Mucosa of descending colon (tissue), 3 donors: ENCODE measurements around the gene KCNIP1. TPM values are rescaled to one million over a fixed set of nuclear protein-coding genes. Genes with fewer than 3 reads are reported as not detected.

Source experiments
- ATAC-seq: fragments of 200-7000 bp; cut with Tn5 transposase; one replicate; pipeline ENCODE4 v1.9.1; 2020; ENCODE audit warnings: mild to moderate bottlenecking, moderate library complexity
- DNase-seq, 3 donors: peaks; one replicate each; pipeline ENCODE4 v3.0.0-alpha.2; 2020
- H3K36me3 ChIP-seq: fragments of 200-600 bp; one replicate; pipeline ENCODE4 v1.8.0; 2021; ENCODE audit warnings: low read depth, mild to moderate bottlenecking
- H3K4me1 ChIP-seq: fragments of 200-600 bp; one replicate; pipeline ENCODE4 v1.8.0; 2021; ENCODE audit warnings: low read depth, mild to moderate bottlenecking
- H3K4me3 ChIP-seq: fragments of 200-600 bp; one replicate; pipeline ENCODE4 v1.8.0; 2021; ENCODE audit warnings: mild to moderate bottlenecking
- H3K9me3 ChIP-seq: fragments of 200-600 bp; one replicate; pipeline ENCODE4 v1.8.0; 2021; ENCODE audit warnings: mild to moderate bottlenecking
- CTCF ChIP-seq: fragments of 200-600 bp; IDR thresholded peaks from one replicate; pipeline ENCODE4 v1.8.0; 2022; ENCODE audit warnings: antibody characterized with exemption, mild to moderate bottlenecking
- intact Hi-C, 2 donors: fragments of 100-400 bp; cut with DNase I in 1 of 2; cut with micrococcal nuclease in 1 of 2; formaldehyde crosslinking; loops; one replicate each; pipeline versions ENCODE4 v1.11.0 to v1.11.1; 2022; cut with DNase I, micrococcal nuclease
- total RNA-seq, 3 donors: library from RNA; stranded (reverse); fragmentation: NEBNext Ultra II Directional in 2 of 3; extraction: Animal tissue kit (Norgen Biotek cat#: 25700) in 2 of 3; gene quantifications; one replicate each; pipeline versions ENCODE4 v1.2.1 to v1.2.4, GENCODE V29; 2021 to 2023
- donor health status: DM: no; HTN: no; CAD: no; lungs with moderate emphysema.
- donor health status: DM: no; HTN: no; CAD: no.
- donor health status: DM: no; HTN: yes; CAD: no.

Gene KCNIP1
- total RNA-seq, 3 donors from 2014 or later = 0.79 TPM; not detected in 2

- H3K4me3 ChIP-seq = no peak overlapping the region
- no peak for TF ChIP-seq CTCF
Observed at GRCh38 chr5:170622933-170623332, 119.1 kb downstream of the KCNIP1 start.

GRCh38 chr5:170623576-170624181, 119.9 kb downstream of the KCNIP1 start:
- peak; percentile 53 for ATAC-seq
- TF ChIP-seq CTCF = no peak
- no peaks in the 10 kb centered on the region for H3K36me3 ChIP-seq
- peak in 1 of 3 donors; percentile 24 for DNase-seq
- no peaks in the 10 kb centered on the region for H3K4me1 ChIP-seq
- no peaks in the 10 kb centered on the region for H3K9me3 ChIP-seq
- intact Hi-C loops = loop anchor here in 1 of 2 donors (10.0 kb wide), 1 partner anchor 189 kb away; no protein-coding TSS in a partner anchor
- no peak overlapping the region for H3K4me3 ChIP-seq

More at GRCh38 chr5:170622933-170623332, 119.1 kb downstream of the KCNIP1 start:
- H3K9me3 ChIP-seq = no peaks in the 10 kb centered on the region
- no peaks in the 10 kb centered on the region for H3K36me3 ChIP-seq
- ATAC-seq = no peak
- no peak for DNase-seq
- intact Hi-C loops = loop anchor here in 1 of 2 donors (10.0 kb wide), 1 partner anchor 188 kb away; no protein-coding TSS in a partner anchor
- H3K4me1 ChIP-seq = no peaks in the 10 kb centered on the region

- H3K36me3 ChIP-seq = no peaks in the 10 kb centered on the region
- no peak overlapping the region for H3K4me3 ChIP-seq
- TF ChIP-seq CTCF = no peak
- H3K4me1 ChIP-seq = no peaks in the 10 kb centered on the region
- intact Hi-C loops = loop anchor here (5.0 to 10.0 kb wide), 2 partner anchors 188 to 191 kb away; no protein-coding TSS in a partner anchor
- DNase-seq (no peak), ATAC-seq (no peak)
- no peaks in the 10 kb centered on the region for H3K9me3 ChIP-seq
Observed at GRCh38 chr5:170625221-170626165, 121.7 kb downstream of the KCNIP1 start.

- TF ChIP-seq CTCF = no peak
- Histone ChIP-seq H3K36me3 (no peaks in the 10 kb centered on the region), H3K9me3 (no peaks in the 10 kb centered on the region), H3K4me3 (no peak overlapping the region), H3K4me1 (no peaks in the 10 kb centered on the region)
- no peak for ATAC-seq
- DNase-seq = no peak
- intact Hi-C loops = loop anchor here (5.0 to 10.0 kb wide), 2 partner anchors 189 to 192 kb away; no protein-coding TSS in a partner anchor
Observed at GRCh38 chr5:170626507-170627150, 122.8 kb downstream of the KCNIP1 start.

GRCh38 chr5:170627271-170627670, 123.5 kb downstream of the KCNIP1 start:
- H3K9me3 ChIP-seq = no peaks in the 10 kb centered on the region
- no peak for ATAC-seq
- no peak for TF ChIP-seq CTCF
- no peak overlapping the region for H3K4me3 ChIP-seq
- no peaks in the 10 kb centered on the region for H3K4me1 ChIP-seq
- H3K36me3 ChIP-seq = no peaks in the 10 kb centered on the region
- no peak for DNase-seq
- intact Hi-C loops = loop anchor here (5.0 to 10.0 kb wide), 2 partner anchors 190 to 192 kb away; no protein-coding TSS in a partner anchor
